IMR-90 (cell line): ENCODE results near the gene HFE.
"Not testable (repeated sequence)": the region's sequence is repeated elsewhere in the genome, so short reads cannot be mapped to it uniquely, and the experiment has no call there.

Source experiments
- CTCF ChIP-seq: conservative IDR thresholded peaks from 2 replicates; pipeline ENCODE4 v1.5.1; 2012; ENCODE audit warnings: mild to moderate bottlenecking, low read depth, low read length, improper control_type of control experiment
- MAZ ChIP-seq: IDR thresholded peaks from 2 replicates; pipeline ENCODE4 v1.6.1; 2012; ENCODE audit warnings: low read depth, mild to moderate bottlenecking, low read length, improper control_type of control experiment, moderate library complexity, borderline replicate concordance
- POLR2A ChIP-seq: IDR thresholded peaks from 2 replicates; pipeline ENCODE4 v1.6.1; 2012; ENCODE audit warnings: mild to moderate bottlenecking, low read depth, low read length
- SMC3 ChIP-seq: fragments of 150-350 bp; IDR thresholded peaks from 2 replicates; pipeline ENCODE4 v1.6.1; 2016; ENCODE audit warnings: low read depth, mild to moderate bottlenecking, antibody characterized with exemption, low read length, moderate library complexity

GRCh38 chr6:26078066-26078465 is 9.2 kb upstream of the HFE start:
- TF ChIP-seq POLR2A, MAZ, CTCF, SMC3: not testable (repeated sequence)
